HepG2 (cell line): ENCODE results near the gene FAM187B. TPM values are rescaled to one million over a fixed set of nuclear protein-coding genes. Genes with fewer than 3 reads are reported as not detected.

Source experiments
- AGO2 ChIP-seq: fragments of 200-400 bp; formaldehyde crosslinking; optimal IDR thresholded peaks from 2 replicates; pipeline ENCODE3; 2017; ENCODE audit warnings: mild to moderate bottlenecking, low read depth, low read length, moderate library complexity
- ARNT2 ChIP-seq: sonication (generic); formaldehyde crosslinking; IDR thresholded peaks from 2 replicates; pipeline ENCODE4 v1.8.0; 2022; ENCODE audit warnings: mild to moderate bottlenecking, low read depth, missing genetic modification reagents, moderate library complexity
- ARNTL ChIP-seq: sonication (generic); formaldehyde crosslinking; IDR thresholded peaks from 2 replicates; pipeline ENCODE4 v1.4.0; 2020; ENCODE audit warnings: mild to moderate bottlenecking, missing genetic modification reagents
- BRCA1 ChIP-seq: sonication (generic); formaldehyde crosslinking; IDR thresholded peaks from 2 replicates; pipeline ENCODE4 v1.4.0; 2020; ENCODE audit warnings: missing genetic modification reagents
- CTCF ChIP-seq: sonication (generic); formaldehyde crosslinking; IDR thresholded peaks from 2 replicates; pipeline ENCODE4 v1.5.0; 2020; ENCODE audit warnings: mild to moderate bottlenecking, missing genetic modification reagents, moderate library complexity
- EEA1 ChIP-seq: sonication (generic); formaldehyde crosslinking; IDR thresholded peaks from 2 replicates; pipeline ENCODE4 v1.5.1; 2020; ENCODE audit warnings: mild to moderate bottlenecking, missing genetic modification reagents, borderline replicate concordance
- LCORL ChIP-seq, 2 experiments: fragments of 450-650 bp in 1 of 2; sonication (generic) in 1 of 2; formaldehyde crosslinking in 1 of 2; IDR thresholded peaks; 2 replicates each; pipeline versions ENCODE4 v1.5.0 to v1.6.1; 2017 to 2020; ENCODE audit warnings: antibody characterized with exemption in 1 of 2, missing genetic modification reagents in 1 of 2
- MXI1 ChIP-seq: IDR thresholded peaks from 3 replicates; pipeline ENCODE4 v1.6.1; 2012; ENCODE audit warnings: low read depth, low read length, inconsistent platforms, borderline replicate concordance
- RAD21 ChIP-seq: fragments of 450-650 bp; formaldehyde crosslinking; IDR thresholded peaks from 2 replicates; pipeline ENCODE4 v1.5.0; 2020; ENCODE audit warnings: mild to moderate bottlenecking
- REXO4 ChIP-seq: sonication (generic); formaldehyde crosslinking; IDR thresholded peaks from 2 replicates; pipeline ENCODE4 v1.8.0; 2022; ENCODE audit warnings: missing genetic modification reagents, mild to moderate bottlenecking, borderline replicate concordance
- SNRNP70 ChIP-seq: fragments of 200-400 bp; formaldehyde crosslinking; IDR thresholded peaks from 2 replicates; pipeline ENCODE4 v1.6.1; 2017; ENCODE audit warnings: mild to moderate bottlenecking, low read depth, low read length, moderate library complexity
- ZNF407 ChIP-seq: sonication (generic); formaldehyde crosslinking; IDR thresholded peaks from one replicate; pipeline ENCODE4 v1.5.1; 2020; ENCODE audit warnings: mild to moderate bottlenecking, missing genetic modification reagents; ENCODE audit errors: not compliant biosample characterization
- ZNF501 ChIP-seq: sonication (generic); formaldehyde crosslinking; IDR thresholded peaks from 2 replicates; pipeline ENCODE4 v1.5.1; 2020; ENCODE audit warnings: mild to moderate bottlenecking, moderate library complexity, missing genetic modification reagents
- ZNF672 ChIP-seq: sonication (generic); formaldehyde crosslinking; IDR thresholded peaks from 2 replicates; pipeline ENCODE4 v1.8.1; 2022; ENCODE audit warnings: missing genetic modification reagents
- ZNF703 ChIP-seq: sonication (generic); formaldehyde crosslinking; IDR thresholded peaks from 2 replicates; pipeline ENCODE4 v1.5.1; 2020; ENCODE audit warnings: missing genetic modification reagents, mild to moderate bottlenecking, moderate library complexity, borderline replicate concordance
- ZSCAN31 ChIP-seq: sonication (generic); formaldehyde crosslinking; IDR thresholded peaks from 2 replicates; pipeline ENCODE4 v1.5.0; 2020; ENCODE audit warnings: low read depth, mild to moderate bottlenecking, missing genetic modification reagents
- polyA plus RNA-seq, 8 experiments: library from polyadenylated mRNA; depleted of rRNA in 3 of 8; stranded (reverse) in 7 of 8; unstranded in 1 of 8; fragments of >200 nt; fragmentation: Illumina TruSeq in 4 of 8; extraction: Trizol in 4 of 8; gene quantifications; 2 replicates each; pipeline versions ENCODE4 v1.2.1 to v1.2.3, GENCODE V29; 2011 to 2016; ENCODE audit warnings: low read depth in 4 of 8, missing spikeins in 1 of 8, mixed read lengths in 1 of 8; ENCODE audit not compliant: insufficient read depth in 1 of 8
- total RNA-seq, 5 experiments: library from RNA; depleted of rRNA; stranded (reverse); fragments of >200 nt; fragmentation: Illumina TruSeq; extraction: Trizol; gene quantifications; 2 replicates each; pipeline ENCODE4 v1.2.3, GENCODE V29; 2016; ENCODE audit warnings: low read depth in 1 of 5
- TF ChIP-seq, protein P1 (sequence below): IDR thresholded peaks from 2 replicates; pipeline ENCODE4 v1.6.1; 2016; ENCODE audit warnings: control low read depth
- TF ChIP-seq, protein P2 (sequence below): sonication (generic); formaldehyde crosslinking; IDR thresholded peaks from 2 replicates; pipeline ENCODE4 v1.5.1; 2020; ENCODE audit warnings: mild to moderate bottlenecking, missing genetic modification reagents, moderate library complexity

FAM187B gene
- total and polyA plus RNA-seq, 2 of the 13 experiments (the other 11 are each of a cell fraction or from before 2014, with no cell fraction given): not detected

- TF ChIP-seq ZNF407 (no peak), RAD21 (no peak), REXO4 (no peak), SNRNP70 (no peak), ZNF501 (CRISPR knock-in tag) (peak; percentile 61; the same call in 1 of the 2 replicates), MXI1 (no peak), EEA1 (CRISPR knock-in tag) (no peak), ZNF703 (CRISPR knock-in tag) (no peak), ARNTL (CRISPR knock-in tag) (no peak), ZSCAN31 (no peak), LCORL (IDR thresholded peaks at IDR 0.05) (no peak), LCORL (CRISPR knock-in tag; IDR thresholded peaks at IDR 0.05) (no peak), CTCF (CRISPR knock-in tag) (no peak), BRCA1 (CRISPR knock-in tag) (no peak), ZNF672 (no peak), AGO2 (peak; percentile 95), ARNT2 (no peak)
- TF ChIP-seq, protein P1, sequence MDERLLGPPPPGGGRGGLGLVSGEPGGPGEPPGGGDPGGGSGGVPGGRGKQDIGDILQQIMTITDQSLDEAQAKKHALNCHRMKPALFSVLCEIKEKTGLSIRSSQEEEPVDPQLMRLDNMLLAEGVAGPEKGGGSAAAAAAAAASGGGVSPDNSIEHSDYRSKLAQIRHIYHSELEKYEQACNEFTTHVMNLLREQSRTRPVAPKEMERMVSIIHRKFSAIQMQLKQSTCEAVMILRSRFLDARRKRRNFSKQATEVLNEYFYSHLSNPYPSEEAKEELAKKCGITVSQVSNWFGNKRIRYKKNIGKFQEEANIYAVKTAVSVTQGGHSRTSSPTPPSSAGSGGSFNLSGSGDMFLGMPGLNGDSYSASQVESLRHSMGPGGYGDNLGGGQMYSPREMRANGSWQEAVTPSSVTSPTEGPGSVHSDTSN (CRISPR knock-in tag): no peak
- TF ChIP-seq, protein P2, sequence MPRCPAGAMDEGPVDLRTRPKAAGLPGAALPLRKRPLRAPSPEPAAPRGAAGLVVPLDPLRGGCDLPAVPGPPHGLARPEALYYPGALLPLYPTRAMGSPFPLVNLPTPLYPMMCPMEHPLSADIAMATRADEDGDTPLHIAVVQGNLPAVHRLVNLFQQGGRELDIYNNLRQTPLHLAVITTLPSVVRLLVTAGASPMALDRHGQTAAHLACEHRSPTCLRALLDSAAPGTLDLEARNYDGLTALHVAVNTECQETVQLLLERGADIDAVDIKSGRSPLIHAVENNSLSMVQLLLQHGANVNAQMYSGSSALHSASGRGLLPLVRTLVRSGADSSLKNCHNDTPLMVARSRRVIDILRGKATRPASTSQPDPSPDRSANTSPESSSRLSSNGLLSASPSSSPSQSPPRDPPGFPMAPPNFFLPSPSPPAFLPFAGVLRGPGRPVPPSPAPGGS: 0 out of 2 replicates have a peak, but pooled peaks have one; percentile 16
Observed at GRCh38 chr19:35267353-35267817, 38.8 kb upstream of the FAM187B start (continued).
